Measurements from ENCODE around the gene TRIM46. TPM values are rescaled to one million over a fixed set of nuclear protein-coding genes. Genes with fewer than 3 reads are reported as not detected.

The TRIM46 gene
- total RNA-seq, 4 donors from 2014 or later, result 0.35 to 1.9 (median 0.40) TPM; not detected in 1

Small RNA genes lying within 50 kb of the gene (small RNA-seq; reads per million reads assigned to genes)
- 0 reads per million in 4 donors for gene HMGN2P18

Other genes starting within 250 kb of the TRIM46 start
- gene PMVK, start 237.1 kb upstream of the TRIM46 start, total RNA-seq, result 10 to 100 TPM; 15.8 to 21.3 (median 18.2) TPM
- 100 to 1,000 TPM; 205 to 371 (median 283) TPM for gene PBXIP1, start 217.8 kb upstream of the TRIM46 start, total RNA-seq
- gene PYGO2, start 212.1 kb upstream of the TRIM46 start, total RNA-seq, result 10 to 100 TPM; 19.1 to 40.1 (median 25.7) TPM
- gene SHC1, start 203.1 kb upstream of the TRIM46 start, total RNA-seq, result 100 to 1,000 TPM in 1 of 4 donors, 10 to 100 TPM in 3; 69.1 to 104 (median 90.2) TPM
- gene CKS1B, start 199.2 kb upstream of the TRIM46 start, total RNA-seq, result 10 to 100 TPM in 3 of 4 donors, 1 to 10 TPM in 1; 7.5 to 24.2 (median 17.6) TPM
- 10 to 100 TPM; 12.8 to 23.5 (median 20.7) TPM for gene FLAD1, start 190.5 kb upstream of the TRIM46 start, total RNA-seq
- not detected for gene LENEP, start 180.3 kb upstream of the TRIM46 start, total RNA-seq
- 10 to 100 TPM; 45.5 to 63.4 (median 49.5) TPM for gene ZBTB7B, start 171.0 kb upstream of the TRIM46 start, total RNA-seq
- under 1 TPM in 2 of 4 donors, not detected in 2; 0.35 to 0.54 TPM for gene DCST2, start 140.1 kb upstream of the TRIM46 start, total RNA-seq
- gene DCST1, start 140.0 kb upstream of the TRIM46 start, total RNA-seq, result not detected
- 100 to 1,000 TPM in 2 of 4 donors, 10 to 100 TPM in 2; 65.4 to 115 (median 100.0) TPM for gene ADAM15, start 122.5 kb upstream of the TRIM46 start, total RNA-seq
- gene EFNA4, start 110.1 kb upstream of the TRIM46 start, total RNA-seq, result 1 to 10 TPM in 3 of 4 donors, under 1 TPM in 1; 0.81 to 5.8 (median 2.3) TPM
- under 1 TPM in 2 of 4 donors, not detected in 2; 0.27 to 0.77 TPM for gene EFNA3, start 95.0 kb upstream of the TRIM46 start, total RNA-seq
- 10 to 100 TPM; 13.1 to 25.8 (median 16.1) TPM for gene EFNA1, start 46.0 kb upstream of the TRIM46 start, total RNA-seq
- 10 to 100 TPM; 12.5 to 16.8 (median 13.9) TPM for gene SLC50A1, start 38.0 kb upstream of the TRIM46 start, total RNA-seq
- 100 to 1,000 TPM in 2 of 4 donors, 10 to 100 TPM in 2; 57.9 to 128 (median 87.7) TPM for gene DPM3, start 33.3 kb upstream of the TRIM46 start, total RNA-seq
- gene KRTCAP2, start 545 bp upstream of the TRIM46 start, total RNA-seq, result 100 to 1,000 TPM in 1 of 4 donors, 10 to 100 TPM in 3; 80.8 to 144 (median 92.3) TPM
- 10 to 100 TPM; 17.9 to 25.6 (median 20.1) TPM for gene THBS3, start 34.0 kb downstream of the TRIM46 start, total RNA-seq
- gene MTX1, start 34.8 kb downstream of the TRIM46 start, total RNA-seq, result 10 to 100 TPM; 28.3 to 36.0 (median 32.6) TPM
- gene ENTREP3, start 81.6 kb downstream of the TRIM46 start, total RNA-seq, result 10 to 100 TPM; 11.4 to 35.3 (median 22.1) TPM
- gene SCAMP3, start 88.5 kb downstream of the TRIM46 start, total RNA-seq, result 10 to 100 TPM; 28.1 to 44.4 (median 36.8) TPM
- 10 to 100 TPM; 14.4 to 51.4 (median 32.9) TPM for gene CLK2, start 99.7 kb downstream of the TRIM46 start, total RNA-seq
- 1 to 10 TPM in 3 of 4 donors, under 1 TPM in 1; 0.47 to 2.2 (median 1.6) TPM for gene HCN3, start 103.6 kb downstream of the TRIM46 start, total RNA-seq
- not detected for gene PKLR, start 127.6 kb downstream of the TRIM46 start, total RNA-seq
- 100 to 1,000 TPM in 1 of 4 donors, 10 to 100 TPM in 3; 71.2 to 125 (median 81.0) TPM for gene FDPS, start 135.0 kb downstream of the TRIM46 start, total RNA-seq
- 10 to 100 TPM; 10.8 to 34.2 (median 24.4) TPM for gene RUSC1, start 147.0 kb downstream of the TRIM46 start, total RNA-seq